ENCODE measurements around the gene SPATS1.
"Not testable (repeated sequence)": the region's sequence is repeated elsewhere in the genome, so short reads cannot be mapped to it uniquely, and the experiment has no call there.

Gene SPATS1

DNA sequence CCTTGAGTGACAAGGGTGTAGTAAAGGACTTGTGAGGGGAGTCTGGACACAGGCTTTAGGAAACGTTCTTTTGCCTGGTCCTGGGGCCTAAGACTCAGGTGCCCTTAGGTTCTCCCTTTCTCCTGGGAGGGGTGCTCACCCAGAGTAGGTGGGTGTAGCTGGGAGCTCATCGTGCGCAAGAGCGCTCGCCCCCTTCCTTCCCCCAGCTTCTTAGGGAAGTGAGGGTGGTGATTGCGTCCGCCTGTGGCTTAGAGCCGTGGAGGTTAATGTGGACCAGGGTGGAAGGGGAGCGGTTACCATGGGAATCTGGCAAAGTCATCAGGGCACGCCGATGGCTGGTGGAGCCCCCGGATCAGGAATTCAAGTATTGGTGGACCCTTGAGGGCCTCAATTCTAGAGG is 26.0 kb upstream of the SPATS1 start:
- TF ChIP-seq, protein P1, sequence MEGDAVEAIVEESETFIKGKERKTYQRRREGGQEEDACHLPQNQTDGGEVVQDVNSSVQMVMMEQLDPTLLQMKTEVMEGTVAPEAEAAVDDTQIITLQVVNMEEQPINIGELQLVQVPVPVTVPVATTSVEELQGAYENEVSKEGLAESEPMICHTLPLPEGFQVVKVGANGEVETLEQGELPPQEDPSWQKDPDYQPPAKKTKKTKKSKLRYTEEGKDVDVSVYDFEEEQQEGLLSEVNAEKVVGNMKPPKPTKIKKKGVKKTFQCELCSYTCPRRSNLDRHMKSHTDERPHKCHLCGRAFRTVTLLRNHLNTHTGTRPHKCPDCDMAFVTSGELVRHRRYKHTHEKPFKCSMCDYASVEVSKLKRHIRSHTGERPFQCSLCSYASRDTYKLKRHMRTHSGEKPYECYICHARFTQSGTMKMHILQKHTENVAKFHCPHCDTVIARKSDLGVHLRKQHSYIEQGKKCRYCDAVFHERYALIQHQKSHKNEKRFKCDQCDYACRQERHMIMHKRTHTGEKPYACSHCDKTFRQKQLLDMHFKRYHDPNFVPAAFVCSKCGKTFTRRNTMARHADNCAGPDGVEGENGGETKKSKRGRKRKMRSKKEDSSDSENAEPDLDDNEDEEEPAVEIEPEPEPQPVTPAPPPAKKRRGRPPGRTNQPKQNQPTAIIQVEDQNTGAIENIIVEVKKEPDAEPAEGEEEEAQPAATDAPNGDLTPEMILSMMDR (IDR thresholded peaks at IDR 0.05; ENCODE audit: insufficient read depth, low read depth, low read length, missing control alignments), result no peak
- no peak for DNase-seq (ENCODE audit: low read depth)
- no peak overlapping the region for H3K4me3 ChIP-seq (ENCODE audit: low read depth, low read length)

DNA sequence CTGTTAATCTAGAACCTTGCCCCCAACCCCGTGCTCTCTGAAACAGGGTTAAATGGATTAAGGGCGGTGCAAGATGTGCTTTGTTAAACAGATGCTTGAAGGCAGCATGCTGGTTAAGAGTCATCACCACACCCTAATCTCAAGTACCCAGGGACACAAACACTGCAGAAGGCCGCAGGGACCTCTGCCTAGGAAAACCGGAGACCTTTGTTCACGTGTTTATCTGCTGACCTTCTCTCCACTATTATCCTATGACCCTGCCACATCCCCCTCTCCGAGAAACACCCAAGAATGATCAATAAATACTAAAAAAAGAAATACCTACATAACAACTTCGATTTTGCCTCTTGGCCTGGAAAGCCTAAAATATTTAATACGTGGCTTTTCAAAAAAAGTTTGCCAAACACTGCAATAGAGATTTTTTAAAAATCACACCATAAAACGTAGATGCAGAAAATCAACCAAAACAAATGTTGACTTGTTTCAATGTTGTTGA is 25.3 kb upstream of the SPATS1 start:
- not testable (repeated sequence) for H3K4me3 ChIP-seq (ENCODE audit: low read depth, low read length); DNase-seq (ENCODE audit: low read depth)

DNA sequence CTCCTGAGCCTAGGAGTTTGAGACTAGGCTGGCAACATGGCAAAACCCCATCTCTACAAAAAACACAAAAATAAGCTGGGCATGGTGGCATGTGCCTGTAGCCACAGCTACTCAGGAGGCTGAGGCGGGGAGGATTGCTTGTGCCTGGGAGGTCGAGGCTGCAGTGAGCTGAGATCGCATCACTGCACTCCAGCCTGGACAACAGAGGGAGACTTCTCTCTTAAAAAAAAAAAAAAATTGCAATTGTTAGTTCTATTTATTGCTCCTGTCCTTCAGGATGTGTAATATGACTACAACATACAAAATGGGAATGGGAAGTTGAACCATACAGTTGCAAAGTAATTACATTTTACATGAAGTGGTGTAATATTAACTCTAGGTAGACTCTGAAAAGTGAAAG is 21.2 kb upstream of the SPATS1 start:
- TF ChIP-seq, protein P1 (IDR thresholded peaks at IDR 0.05; ENCODE audit: insufficient read depth, low read depth, low read length, missing control alignments), result no peak
- no peak for DNase-seq (ENCODE audit: low read depth)
- no peak overlapping the region for H3K4me3 ChIP-seq (ENCODE audit: low read depth, low read length)

GRCh38 chr6:44327096-44327495 is 15.4 kb upstream of the SPATS1 start:
- no peak overlapping the region for H3K4me3 ChIP-seq (ENCODE audit: low read depth, low read length)
- TF ChIP-seq, protein P1 (IDR thresholded peaks at IDR 0.05; ENCODE audit: insufficient read depth, low read depth, low read length, missing control alignments), result no peak
- no peak for DNase-seq (ENCODE audit: low read depth)

DNA sequence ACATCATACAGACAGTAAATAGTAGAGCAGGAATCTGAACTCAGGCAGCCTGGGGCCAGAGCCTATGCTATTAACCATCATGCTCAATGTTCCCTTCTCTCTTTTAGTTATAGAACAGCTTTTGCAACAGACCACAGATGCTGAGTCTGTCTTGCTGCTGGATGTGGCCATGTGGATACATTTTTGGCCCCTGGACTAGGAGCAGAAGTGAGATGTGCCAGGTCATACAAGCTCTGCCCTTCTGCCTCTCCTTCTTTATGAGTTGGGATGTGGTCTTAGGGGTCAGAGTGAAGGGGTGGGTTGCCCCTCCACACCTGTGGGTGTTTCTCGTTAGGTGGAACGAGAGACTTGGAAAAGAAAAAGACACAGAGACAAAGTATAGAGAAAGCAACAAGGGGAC is 14.7 kb upstream of the SPATS1 start:
- TF ChIP-seq, protein P1 (IDR thresholded peaks at IDR 0.05; ENCODE audit: insufficient read depth, low read depth, low read length, missing control alignments), result no peak
- H3K4me3 ChIP-seq (ENCODE audit: low read depth, low read length), result no peak overlapping the region
- DNase-seq (ENCODE audit: low read depth), result no peak

- DNase-seq (ENCODE audit: low read depth); H3K4me3 ChIP-seq (ENCODE audit: low read depth, low read length): not testable (repeated sequence)
Observed at GRCh38 chr6:44328203-44328602, 14.2 kb upstream of the SPATS1 start.

DNA sequence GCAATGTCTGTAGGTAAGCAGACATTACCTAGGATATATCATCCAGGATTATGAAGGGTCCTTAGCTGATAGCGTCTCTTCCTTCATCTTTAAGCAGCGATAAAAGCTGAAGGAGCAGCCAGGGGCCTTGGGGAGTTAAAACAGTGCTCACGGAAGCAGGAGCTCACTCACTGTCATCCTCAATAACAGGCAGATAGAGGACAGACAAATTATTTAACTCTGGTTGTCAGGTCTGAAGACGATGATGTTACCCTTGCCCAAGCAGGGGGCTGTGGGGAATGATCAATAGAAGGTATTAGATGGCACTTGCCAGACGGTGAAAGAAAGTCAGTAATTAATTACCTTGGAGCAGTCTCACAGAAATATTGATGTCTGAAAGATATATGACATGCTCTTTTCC is 12.6 kb upstream of the SPATS1 start:
- TF ChIP-seq, protein P1 (IDR thresholded peaks at IDR 0.05; ENCODE audit: insufficient read depth, low read depth, low read length, missing control alignments), result no peak
- DNase-seq (ENCODE audit: low read depth), result no peak

GRCh38 chr6:44332585-44332984 is 9.9 kb upstream of the SPATS1 start:
- H3K4me3 ChIP-seq (ENCODE audit: low read depth, low read length), result no peak overlapping the region
- TF ChIP-seq, protein P1 (IDR thresholded peaks at IDR 0.05; ENCODE audit: insufficient read depth, low read depth, low read length, missing control alignments), result no peak
- DNase-seq (ENCODE audit: low read depth), result no peak

More for the DNA sequence above, 12.6 kb upstream of the SPATS1 start:
- no peak overlapping the region for H3K4me3 ChIP-seq (ENCODE audit: low read depth, low read length)

Data from GM12865 (cell line).